Gastrocnemius medialis (tissue), 4 donors: ENCODE data around the gene TMEM186.

Experiments
- CTCF ChIP-seq, 5 experiments: fragments of 450-650 bp in 3 of 5; fragments of 200-600 bp in 2 of 5; sonication (generic) in 2 of 5; IDR thresholded peaks in 4 of 5; conservative IDR thresholded peaks in 1 of 5; 1 replicate in 4 of 5; 2 replicates in 1 of 5; pipeline ENCODE4 v1.5.1; 2016 to 2019; ENCODE audit warnings: antibody characterized with exemption in 5 of 5, mild to moderate bottlenecking in 3 of 5, moderate library complexity in 3 of 5
- POLR2A ChIP-seq, 2 donors: fragments of 450-650 bp; IDR thresholded peaks; one replicate each; pipeline ENCODE4 v1.6.1; 2017; ENCODE audit warnings: antibody characterized with exemption in 2 of 2, mild to moderate bottlenecking in 2 of 2, moderate library complexity in 2 of 2

DNA sequence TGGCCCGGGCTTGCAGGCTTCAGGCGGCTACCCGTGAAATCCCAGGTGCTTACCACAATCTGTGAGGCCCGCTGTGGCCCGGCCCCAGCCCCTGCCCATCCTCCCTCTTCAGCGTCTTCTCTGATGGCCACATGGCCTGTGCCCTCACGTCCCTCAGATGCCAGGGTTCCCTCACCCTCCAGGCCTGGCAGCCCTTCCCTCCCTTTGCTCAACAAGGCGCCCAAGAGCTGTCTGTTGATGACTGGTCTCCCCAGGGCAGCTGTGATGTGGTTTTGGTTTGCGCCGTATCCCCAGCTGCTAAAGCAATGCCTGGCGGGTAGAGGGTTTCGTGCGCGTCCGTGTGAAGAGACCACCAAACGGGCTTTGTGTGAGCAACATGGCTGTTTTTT lies 35.3 kb upstream of the TMEM186 start:
- TF ChIP-seq CTCF (IDR thresholded peaks at IDR 0.05 in 4 of 5, conservative IDR thresholded peaks at IDR 0.05 in 1 of 5) (no peak), POLR2A (IDR thresholded peaks at IDR 0.05) (no peak)
